SK-N-SH (cell line): ENCODE results near the gene IFT122.

ENCODE experiments used
- CTCF ChIP-seq: fragments of 200-600 bp; sonication (generic); IDR thresholded peaks from 2 replicates; pipeline ENCODE4 v1.6.1; 2017; ENCODE audit warnings: antibody characterized with exemption, mild to moderate bottlenecking, moderate library complexity
- ELF1 ChIP-seq: IDR thresholded peaks from 2 replicates; pipeline ENCODE4 v1.4.0; 2012
- EZH2phosphoT487 ChIP-seq: fragments of 200-600 bp; sonication (generic); IDR thresholded peaks from 2 replicates; pipeline ENCODE4 v1.6.1; 2017; ENCODE audit warnings: low read depth, mixed run types, mild to moderate bottlenecking, antibody characterized with exemption, moderate library complexity, borderline replicate concordance
- FOSL2 ChIP-seq: IDR thresholded peaks from 2 replicates; pipeline ENCODE4 v1.4.0; 2012; ENCODE audit warnings: low read depth, mild to moderate bottlenecking, moderate library complexity, borderline replicate concordance
- NFIC ChIP-seq: IDR thresholded peaks from 2 replicates; pipeline ENCODE4 v1.4.0; 2012; ENCODE audit warnings: borderline replicate concordance
- POLR2AphosphoS5 ChIP-seq: IDR thresholded peaks from 2 replicates; pipeline ENCODE4 v1.6.1; 2012; ENCODE audit warnings: low read depth, low read length

- no peak for TF ChIP-seq NFIC
- TF ChIP-seq FOSL2: no peak
- TF ChIP-seq CTCF: no peak
- TF ChIP-seq POLR2AphosphoS5: no peak
- TF ChIP-seq ELF1: no peak
- no peak for TF ChIP-seq EZH2phosphoT487
Observed at GRCh38 chr3:129548104-129548965, 108.3 kb downstream of the IFT122 start.
